Neuronal stem cell (in vitro differentiated cells): ENCODE data around the gene GARNL3.

Experiments
- DNase-seq: peaks from one replicate; pipeline ENCODE4 v3.0.0-alpha.2; 2013; ENCODE audit warnings: low spot score
- H2AFZ ChIP-seq: one replicate; pipeline ENCODE4 v1.6.1; 2013; ENCODE audit warnings: mild to moderate bottlenecking, low read length, inconsistent platforms
- H2AK5ac ChIP-seq: 2 replicates; pipeline ENCODE4 v1.6.1; 2013; ENCODE audit warnings: low read depth, mild to moderate bottlenecking, inconsistent platforms, low read length, moderate library complexity, mixed read lengths
- H2BK120ac ChIP-seq: 2 replicates; pipeline ENCODE4 v1.6.1; 2013; ENCODE audit warnings: low read depth, mild to moderate bottlenecking, inconsistent platforms, low read length, moderate library complexity, mixed read lengths
- H2BK12ac ChIP-seq: one replicate; pipeline ENCODE4 v1.6.1; 2013; ENCODE audit warnings: low read length, inconsistent platforms
- H2BK15ac ChIP-seq: 2 replicates; pipeline ENCODE4 v1.6.1; 2013; ENCODE audit warnings: mild to moderate bottlenecking, low read length, inconsistent platforms, mixed read lengths
- H2BK5ac ChIP-seq: one replicate; pipeline ENCODE4 v1.6.1; 2013; ENCODE audit warnings: inconsistent platforms, mild to moderate bottlenecking, low read length, moderate library complexity
- H3K14ac ChIP-seq: one replicate; pipeline ENCODE4 v1.6.1; 2013; ENCODE audit warnings: low read length, inconsistent platforms
- H3K18ac ChIP-seq: 2 replicates; pipeline ENCODE4 v1.6.1; 2013; ENCODE audit warnings: low read length, inconsistent platforms
- H3K23ac ChIP-seq: 2 replicates; pipeline ENCODE4 v1.6.1; 2013; ENCODE audit warnings: low read depth, mild to moderate bottlenecking, mixed read lengths, low read length, inconsistent platforms; ENCODE audit not compliant: poor library complexity
- H3K27ac ChIP-seq: replicated peaks from 3 replicates; pipeline ENCODE4 v1.5.1; 2013; ENCODE audit warnings: low read length, inconsistent platforms
- H3K27me3 ChIP-seq, 3 experiments: 2 replicates each; pipeline ENCODE4 v1.6.1; 2013; ENCODE audit warnings: low read length in 3 of 3, mild to moderate bottlenecking in 2 of 3, inconsistent platforms in 1 of 3, low read depth in 1 of 3, mixed read lengths in 1 of 3, moderate library complexity in 1 of 3; ENCODE audit not compliant: control insufficient read depth in 3 of 3, insufficient read depth in 3 of 3
- H3K36me3 ChIP-seq, 2 donors: replicated peaks in 1 of 2; 2 replicates each; pipeline ENCODE4 v1.6.1; 2013; ENCODE audit warnings: low read length in 2 of 2; ENCODE audit not compliant: control insufficient read depth in 2 of 2, insufficient read depth in 2 of 2
- H3K4ac ChIP-seq: 2 replicates; pipeline ENCODE4 v1.6.1; 2013; ENCODE audit warnings: inconsistent platforms, mild to moderate bottlenecking, low read length, moderate library complexity
- H3K4me1 ChIP-seq, 2 donors: 1 replicate in 1 of 2; 2 replicates in 1 of 2; pipeline ENCODE4 v1.6.1; 2013; ENCODE audit warnings: low read length in 2 of 2, low read depth in 1 of 2; ENCODE audit not compliant: control insufficient read depth in 2 of 2, insufficient read depth in 1 of 2
- H3K4me2 ChIP-seq: one replicate; pipeline ENCODE4 v1.6.1; 2013; ENCODE audit warnings: mild to moderate bottlenecking, low read length, inconsistent platforms; ENCODE audit not compliant: insufficient read depth, poor library complexity, severe bottlenecking
- H3K4me3 ChIP-seq, 2 donors: 2 replicates each; pipeline ENCODE4 v1.5.1; 2013; ENCODE audit warnings: low read length in 2 of 2, mild to moderate bottlenecking in 2 of 2, inconsistent platforms in 1 of 2, moderate library complexity in 1 of 2
- H3K79me1 ChIP-seq: one replicate; pipeline ENCODE4 v1.6.1; 2013; ENCODE audit warnings: low read depth, mild to moderate bottlenecking, inconsistent platforms, low read length, moderate library complexity
- H3K9ac ChIP-seq: one replicate; pipeline ENCODE4 v1.6.1; 2013; ENCODE audit warnings: mild to moderate bottlenecking, low read depth, low read length, inconsistent platforms; ENCODE audit not compliant: poor library complexity
- H3K9me3 ChIP-seq, 2 donors: replicated peaks in 1 of 2; 2 replicates each; pipeline versions ENCODE3 to v1.6.1; 2013; ENCODE audit warnings: low read length in 2 of 2, mild to moderate bottlenecking in 2 of 2, inconsistent platforms in 1 of 2, low read depth in 1 of 2, mixed read lengths in 1 of 2, moderate library complexity in 1 of 2; ENCODE audit not compliant: control insufficient read depth in 2 of 2, insufficient read depth in 1 of 2
- H4K8ac ChIP-seq: one replicate; pipeline ENCODE4 v1.6.1; 2013; ENCODE audit warnings: low read depth, mild to moderate bottlenecking, inconsistent platforms, low read length, moderate library complexity
- H4K91ac ChIP-seq: one replicate; pipeline ENCODE4 v1.6.1; 2013; ENCODE audit warnings: low read length, low read depth, mild to moderate bottlenecking, inconsistent platforms; ENCODE audit not compliant: poor library complexity
- WGBS, 2 donors: extraction: QIAGEN DNeasy Blood & Tissue Kit; methylation state at CpG; one replicate each; pipeline ENCODE4 v1.1.7; 2013; ENCODE audit warnings: missing lambda C conversion rate in 2 of 2, mixed read lengths in 1 of 2; ENCODE audit not compliant: insufficient read length in 2 of 2, insufficient replicate concordance in 1 of 2; ENCODE audit errors: extremely low coverage in 2 of 2; 5-methylcytosine and 5-hydroxymethylcytosine counted together

The GARNL3 gene

DNA sequence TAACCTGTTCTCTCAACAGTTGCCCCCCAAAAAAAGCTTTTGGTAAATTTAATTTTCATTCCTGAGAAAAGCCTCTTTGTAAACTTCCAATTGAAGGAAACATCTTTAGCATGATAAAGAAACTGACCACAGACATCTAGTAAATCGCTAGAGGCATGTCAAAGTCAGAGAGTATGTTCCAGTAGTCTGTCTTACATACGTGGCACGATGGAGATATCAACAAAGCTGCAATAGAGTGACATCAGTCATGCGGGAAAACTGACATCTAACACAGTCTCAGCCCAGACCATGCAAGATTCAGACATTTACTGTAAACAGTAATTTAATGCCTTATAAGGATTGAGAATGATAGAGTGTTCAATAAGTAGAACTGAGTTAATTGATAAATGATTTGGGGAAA is 45.1 kb downstream of the GARNL3 start:
- Histone ChIP-seq H2BK15ac (no peak overlapping the region), H2BK120ac (no peak overlapping the region), H2BK5ac (no peak overlapping the region), H3K18ac (no peak overlapping the region), H3K9me3 (no peaks in the 10 kb centered on the region), H2AFZ (no peak overlapping the region), H3K27ac (no peak overlapping the region), H3K4me1 (peaks cover 0 to 3% of the 10 kb centered on the region in 2 donors), H2BK12ac (no peak overlapping the region), H3K4me3 (no peak overlapping the region), H3K23ac (no peak overlapping the region), H3K14ac (no peak overlapping the region), H2AK5ac (no peak overlapping the region), H4K8ac (no peak overlapping the region), H3K4ac (no peak overlapping the region), H3K36me3 (peaks cover 0 to 10% of the 10 kb centered on the region in 2 donors), H3K4me2 (no peak overlapping the region), H3K9ac (no peak overlapping the region), H3K79me1 (no peaks in the 10 kb centered on the region), H4K91ac (no peak overlapping the region), H3K27me3 (no peaks in the 10 kb centered on the region)
- no peak for DNase-seq
- WGBS, 2 donors, result no CpG with 5 or more reads among the region's 4 CpGs

DNA sequence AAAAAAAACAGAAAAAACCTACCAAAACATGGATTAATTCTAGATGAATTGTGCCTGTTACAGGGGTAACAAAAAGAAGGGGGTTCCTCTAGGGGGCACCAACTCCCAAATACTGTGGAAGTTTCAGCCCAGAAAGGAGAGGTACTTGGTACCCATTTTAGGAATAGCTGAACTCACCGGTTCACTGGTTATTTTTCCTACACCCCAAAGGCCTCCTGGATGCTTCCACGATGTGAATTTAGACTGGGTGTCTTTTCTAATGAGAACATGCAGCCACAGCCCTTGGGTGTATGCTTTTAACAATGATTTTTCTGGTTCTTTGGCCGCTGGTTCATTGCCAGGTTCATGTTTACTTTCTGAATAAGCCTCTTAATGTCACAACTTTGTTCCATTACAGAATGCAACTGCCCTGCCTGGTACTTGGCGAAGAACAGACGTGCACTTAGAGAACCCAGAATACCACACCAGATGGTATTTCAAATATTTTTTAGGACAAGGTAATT is 46.7 kb downstream of the GARNL3 start:
- H4K8ac ChIP-seq, result no peak overlapping the region
- H3K4me1 ChIP-seq, result peaks cover 0 to 3% of the 10 kb centered on the region in 2 donors
- no peak overlapping the region for H3K4ac ChIP-seq
- H4K91ac ChIP-seq, result no peak overlapping the region
- no peak overlapping the region for H3K27ac ChIP-seq
- peaks cover 0 to 18% of the 10 kb centered on the region in 2 donors for H3K36me3 ChIP-seq
- no peak overlapping the region for H2BK120ac ChIP-seq
- no peak overlapping the region for H3K9ac ChIP-seq
- no peak overlapping the region for H2BK12ac ChIP-seq
- no peak overlapping the region for H3K4me3 ChIP-seq
- H2BK5ac ChIP-seq, result no peak overlapping the region
- peak; percentile 4 for DNase-seq
- no CpG with 5 or more reads among the region's 5 CpGs for WGBS, 2 donors
- H3K4me2 ChIP-seq, result no peak overlapping the region
- H3K18ac ChIP-seq, result no peak overlapping the region
- no peak overlapping the region for H3K23ac ChIP-seq
- H3K79me1 ChIP-seq, result no peaks in the 10 kb centered on the region
- H2BK15ac ChIP-seq, result no peak overlapping the region
- no peak overlapping the region for H3K14ac ChIP-seq
- no peaks in the 10 kb centered on the region for H3K27me3 ChIP-seq
- no peak overlapping the region for H2AFZ ChIP-seq
- no peaks in the 10 kb centered on the region for H3K9me3 ChIP-seq
- H2AK5ac ChIP-seq, result no peak overlapping the region

- Histone ChIP-seq H2AFZ (no peak overlapping the region), H2BK120ac (no peak overlapping the region), H2BK15ac (no peak overlapping the region), H4K91ac (no peak overlapping the region), H3K36me3 (peaks cover 0 to 23% of the 10 kb centered on the region in 2 donors), H3K4me1 (peaks cover 0 to 3% of the 10 kb centered on the region in 2 donors), H3K4me2 (no peak overlapping the region), H3K9ac (no peak overlapping the region), H2BK12ac (no peak overlapping the region), H3K23ac (no peak overlapping the region), H3K18ac (no peak overlapping the region), H4K8ac (no peak overlapping the region), H3K9me3 (no peaks in the 10 kb centered on the region), H3K4me3 (no peak overlapping the region), H3K27ac (no peak overlapping the region), H3K27me3 (no peaks in the 10 kb centered on the region), H3K4ac (no peak overlapping the region), H2BK5ac (no peak overlapping the region), H3K14ac (no peak overlapping the region), H2AK5ac (no peak overlapping the region), H3K79me1 (no peaks in the 10 kb centered on the region)
- no CpG with 5 or more reads among the region's 7 CpGs for WGBS, 2 donors
- DNase-seq, result no peak
These were observed 48.5 kb downstream of the GARNL3 start for GRCh38 chr9:127313042-127313560.

GRCh38 chr9:127314911-127315310 is 50.3 kb downstream of the GARNL3 start:
- Histone ChIP-seq H2AFZ (no peak overlapping the region), H3K23ac (no peak overlapping the region)
- no CpG with 5 or more reads among the region's 2 CpGs for WGBS, 2 donors

More at GRCh38 chr9:127314911-127315310, 50.3 kb downstream of the GARNL3 start:
- Histone ChIP-seq H3K18ac (no peak overlapping the region), H3K36me3 (peaks cover 0 to 26% of the 10 kb centered on the region in 2 donors), H2AK5ac (no peak overlapping the region), H3K4me3 (no peak overlapping the region), H2BK15ac (no peak overlapping the region), H3K9me3 (no peaks in the 10 kb centered on the region), H3K27me3 (no peaks in the 10 kb centered on the region), H3K4ac (no peak overlapping the region), H2BK120ac (no peak overlapping the region), H2BK12ac (no peak overlapping the region), H4K8ac (no peak overlapping the region), H4K91ac (no peak overlapping the region), H3K79me1 (no peaks in the 10 kb centered on the region), H3K4me2 (no peak overlapping the region), H3K9ac (no peak overlapping the region), H3K14ac (no peak overlapping the region), H2BK5ac (no peak overlapping the region), H3K27ac (no peak overlapping the region), H3K4me1 (no peaks in the 10 kb centered on the region)
- DNase-seq, result no peak
